ENCODE data around the gene GAGE12E.
"Not testable (repeated sequence)": the region's sequence is repeated elsewhere in the genome, so short reads cannot be mapped to it uniquely, and the experiment has no call there.

- TF ChIP-seq, protein P1, sequence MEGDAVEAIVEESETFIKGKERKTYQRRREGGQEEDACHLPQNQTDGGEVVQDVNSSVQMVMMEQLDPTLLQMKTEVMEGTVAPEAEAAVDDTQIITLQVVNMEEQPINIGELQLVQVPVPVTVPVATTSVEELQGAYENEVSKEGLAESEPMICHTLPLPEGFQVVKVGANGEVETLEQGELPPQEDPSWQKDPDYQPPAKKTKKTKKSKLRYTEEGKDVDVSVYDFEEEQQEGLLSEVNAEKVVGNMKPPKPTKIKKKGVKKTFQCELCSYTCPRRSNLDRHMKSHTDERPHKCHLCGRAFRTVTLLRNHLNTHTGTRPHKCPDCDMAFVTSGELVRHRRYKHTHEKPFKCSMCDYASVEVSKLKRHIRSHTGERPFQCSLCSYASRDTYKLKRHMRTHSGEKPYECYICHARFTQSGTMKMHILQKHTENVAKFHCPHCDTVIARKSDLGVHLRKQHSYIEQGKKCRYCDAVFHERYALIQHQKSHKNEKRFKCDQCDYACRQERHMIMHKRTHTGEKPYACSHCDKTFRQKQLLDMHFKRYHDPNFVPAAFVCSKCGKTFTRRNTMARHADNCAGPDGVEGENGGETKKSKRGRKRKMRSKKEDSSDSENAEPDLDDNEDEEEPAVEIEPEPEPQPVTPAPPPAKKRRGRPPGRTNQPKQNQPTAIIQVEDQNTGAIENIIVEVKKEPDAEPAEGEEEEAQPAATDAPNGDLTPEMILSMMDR (IDR thresholded peaks at IDR 0.05): not testable (repeated sequence)
- TF ChIP-seq EZH2 (IDR thresholded peaks at IDR 0.05; ENCODE audit: borderline replicate concordance, insufficient read depth, low read depth, low read length, poor library complexity, severe bottlenecking): not testable (repeated sequence)
Measured at GRCh38 chrX:49589769-49590478, 38.8 kb downstream of the GAGE12E start.
